AG09309 (cell line): ENCODE measurements around the gene NEGR1.

Experiments used
- DNase-seq: peaks from one replicate; pipeline ENCODE4 v3.0.0-alpha.2; 2010; ENCODE audit warnings: low read depth
- H3K4me3 ChIP-seq: 2 replicates; pipeline ENCODE4 v1.5.1; 2011; ENCODE audit warnings: mild to moderate bottlenecking, low read depth, low read length, moderate library complexity; ENCODE audit not compliant: control insufficient read depth
- TF ChIP-seq, protein P1 (sequence below): IDR thresholded peaks from 2 replicates; pipeline ENCODE4 v1.5.1; 2011; ENCODE audit warnings: mild to moderate bottlenecking, low read depth, low read length, inconsistent platforms; ENCODE audit not compliant: insufficient read depth, control insufficient read depth; ENCODE audit errors: missing control alignments

Gene NEGR1

DNA sequence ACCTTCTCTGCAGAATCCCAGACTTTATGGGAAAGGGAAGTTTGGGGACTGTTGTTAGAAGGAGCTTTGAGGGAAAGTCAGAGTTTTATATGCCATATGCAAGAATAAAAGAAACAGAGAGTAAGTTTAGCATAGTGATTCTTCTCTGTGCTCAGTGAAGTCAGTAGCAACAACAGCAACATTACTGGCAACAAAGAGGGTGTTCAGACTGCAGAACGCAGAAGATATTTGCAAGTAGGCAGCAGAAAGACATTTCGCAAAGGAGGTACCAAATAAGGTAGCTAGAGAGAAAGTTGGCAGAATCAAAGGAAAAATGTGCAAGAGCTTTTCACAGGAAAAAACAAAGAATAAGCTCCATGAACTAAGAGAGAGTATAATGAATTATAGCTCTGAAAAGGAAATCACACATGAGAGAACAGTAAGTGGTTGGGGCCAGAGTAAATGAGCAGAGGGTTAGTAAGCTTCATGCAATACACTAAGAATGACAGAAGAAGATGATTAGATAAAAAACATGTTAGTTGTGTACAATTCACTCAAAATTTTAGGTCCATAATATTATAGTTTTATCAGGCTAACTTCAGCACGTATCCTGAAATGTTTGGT is 98.1 kb downstream of the NEGR1 start:
- TF ChIP-seq, protein P1, sequence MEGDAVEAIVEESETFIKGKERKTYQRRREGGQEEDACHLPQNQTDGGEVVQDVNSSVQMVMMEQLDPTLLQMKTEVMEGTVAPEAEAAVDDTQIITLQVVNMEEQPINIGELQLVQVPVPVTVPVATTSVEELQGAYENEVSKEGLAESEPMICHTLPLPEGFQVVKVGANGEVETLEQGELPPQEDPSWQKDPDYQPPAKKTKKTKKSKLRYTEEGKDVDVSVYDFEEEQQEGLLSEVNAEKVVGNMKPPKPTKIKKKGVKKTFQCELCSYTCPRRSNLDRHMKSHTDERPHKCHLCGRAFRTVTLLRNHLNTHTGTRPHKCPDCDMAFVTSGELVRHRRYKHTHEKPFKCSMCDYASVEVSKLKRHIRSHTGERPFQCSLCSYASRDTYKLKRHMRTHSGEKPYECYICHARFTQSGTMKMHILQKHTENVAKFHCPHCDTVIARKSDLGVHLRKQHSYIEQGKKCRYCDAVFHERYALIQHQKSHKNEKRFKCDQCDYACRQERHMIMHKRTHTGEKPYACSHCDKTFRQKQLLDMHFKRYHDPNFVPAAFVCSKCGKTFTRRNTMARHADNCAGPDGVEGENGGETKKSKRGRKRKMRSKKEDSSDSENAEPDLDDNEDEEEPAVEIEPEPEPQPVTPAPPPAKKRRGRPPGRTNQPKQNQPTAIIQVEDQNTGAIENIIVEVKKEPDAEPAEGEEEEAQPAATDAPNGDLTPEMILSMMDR = no peak
- no peak for DNase-seq
- no peak overlapping the region for H3K4me3 ChIP-seq

DNA sequence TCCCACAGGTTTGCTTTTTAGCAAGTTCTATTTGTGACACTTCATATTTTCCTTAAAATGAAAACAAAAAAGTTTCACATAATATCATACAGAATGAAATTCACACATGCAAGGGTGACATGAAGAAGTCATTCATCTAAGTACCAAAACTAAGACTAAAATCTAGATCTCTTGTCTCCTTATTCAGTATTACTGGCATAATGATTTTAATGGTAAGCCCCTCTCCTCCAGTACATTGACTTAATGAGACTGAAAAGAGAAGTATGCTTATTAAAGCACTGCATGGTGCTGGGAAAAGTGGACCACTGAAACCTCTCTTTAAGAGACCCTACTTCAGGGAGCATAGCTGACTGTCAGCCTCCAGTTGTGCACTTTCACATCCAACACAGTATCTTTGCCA is 99.5 kb downstream of the NEGR1 start:
- DNase-seq = no peak
- TF ChIP-seq, protein P1 = no peak
- no peak overlapping the region for H3K4me3 ChIP-seq

DNA sequence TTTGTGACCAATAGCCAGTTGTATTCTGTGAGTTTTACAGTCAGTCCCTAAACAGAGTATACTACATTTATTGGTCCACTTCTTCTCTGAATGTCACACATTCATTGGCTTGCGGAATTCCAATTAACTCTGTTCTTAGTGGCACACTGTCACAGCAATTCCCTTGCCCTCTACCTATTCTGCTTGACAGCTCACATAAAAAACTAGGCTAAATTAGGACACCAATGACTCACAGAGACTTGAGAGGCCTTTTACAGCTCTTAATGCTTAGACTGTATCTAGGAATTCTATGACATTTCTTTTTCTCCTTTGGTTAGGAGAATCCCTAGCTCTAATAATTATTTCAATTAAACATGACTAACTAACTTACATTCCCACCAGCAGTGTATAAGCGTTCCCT is 104.1 kb downstream of the NEGR1 start:
- DNase-seq = no peak
- H3K4me3 ChIP-seq = no peak overlapping the region
- TF ChIP-seq, protein P1 = no peak

DNA sequence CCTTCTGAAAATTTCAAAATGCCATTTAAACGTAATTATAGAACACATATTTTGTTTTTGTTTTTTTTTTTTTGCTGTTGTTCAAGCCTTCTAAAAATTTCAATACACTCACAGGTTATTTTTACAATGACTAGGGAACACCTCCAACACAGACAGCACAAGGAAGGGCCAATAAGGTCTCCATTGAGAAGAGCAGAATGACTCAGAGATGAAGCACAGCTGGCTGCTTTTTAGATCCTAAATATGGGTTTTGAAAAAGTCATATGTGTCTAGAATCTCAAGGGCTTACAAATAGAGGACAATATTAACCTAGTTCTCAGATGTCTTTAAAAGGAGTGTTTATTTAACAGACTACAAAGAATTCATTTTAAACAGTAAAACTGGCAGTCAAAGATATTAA is 104.6 kb downstream of the NEGR1 start:
- TF ChIP-seq, protein P1 = no peak

DNA sequence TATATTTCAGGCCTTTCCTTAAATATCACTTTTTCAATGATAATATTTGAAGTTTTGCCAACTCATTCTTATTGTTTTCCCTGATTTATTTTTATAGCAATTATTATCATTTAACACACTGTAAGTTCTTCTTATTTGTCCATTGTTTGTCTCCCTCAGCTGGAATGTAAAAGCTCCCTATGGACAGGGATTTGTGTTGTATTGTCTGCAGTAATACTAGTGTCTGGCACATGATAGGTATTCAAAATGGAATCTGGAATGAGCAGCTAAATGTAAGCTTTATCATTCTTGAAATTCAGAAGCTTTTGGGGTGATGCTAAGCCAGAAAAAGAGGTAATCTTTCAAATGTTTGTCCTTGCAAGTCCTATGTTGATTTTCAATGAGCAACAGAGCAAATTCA is 112.1 kb downstream of the NEGR1 start:
- H3K4me3 ChIP-seq = no peak overlapping the region
- DNase-seq = no peak
- TF ChIP-seq, protein P1 = no peak

More for the DNA sequence above, 104.6 kb downstream of the NEGR1 start:
- H3K4me3 ChIP-seq = no peak overlapping the region
- DNase-seq = no peak

DNA sequence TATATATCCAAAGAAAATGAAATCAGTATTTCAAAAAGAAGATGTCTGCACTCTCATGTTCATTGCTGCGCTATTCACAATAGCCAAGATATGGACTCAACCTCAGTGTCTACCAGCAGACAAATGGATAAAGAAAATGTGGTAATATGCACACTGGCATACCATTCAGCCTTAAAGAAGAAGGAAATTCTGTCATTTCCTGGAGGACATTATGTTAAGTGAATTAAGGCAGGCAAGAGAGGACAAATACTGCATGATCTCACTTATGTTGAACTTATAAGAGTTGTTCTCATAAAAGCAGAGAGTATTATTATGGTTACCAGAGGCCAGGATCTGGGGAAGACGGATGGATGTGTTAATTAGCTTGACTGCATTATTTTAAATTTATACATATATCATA is 115.9 kb downstream of the NEGR1 start:
- no peak overlapping the region for H3K4me3 ChIP-seq
- no peak for DNase-seq
- TF ChIP-seq, protein P1 = no peak

DNA sequence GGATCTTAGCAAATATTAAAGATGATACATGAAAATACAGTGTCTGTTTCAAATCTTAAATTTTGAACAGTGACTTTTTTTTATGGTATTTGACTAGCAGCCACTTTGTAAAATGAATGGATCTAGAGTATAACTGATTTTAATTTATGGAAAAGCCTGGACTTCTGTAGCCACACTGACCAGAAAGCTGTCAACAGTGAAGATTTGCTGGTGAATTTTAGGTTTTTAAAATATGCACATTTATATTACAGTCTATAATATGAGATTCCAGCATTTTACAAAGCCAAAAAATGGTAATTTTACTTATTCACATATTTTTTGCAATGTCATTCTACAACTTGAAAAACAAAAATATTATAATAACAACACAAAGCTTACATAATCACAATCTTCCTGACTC is 131.8 kb downstream of the NEGR1 start:
- no peak overlapping the region for H3K4me3 ChIP-seq
- TF ChIP-seq, protein P1 = no peak
- no peak for DNase-seq
